Glutamatergic neuron (in vitro differentiated cells): ENCODE results near the gene TSSK6. TPM values are rescaled to one million over a fixed set of nuclear protein-coding genes. Genes with fewer than 3 reads are reported as not detected.
A peak's percentile ranks its signal among the peaks of the same experiment; 100 is the strongest.

Experiments used
- DNase-seq: peaks from one replicate; pipeline ENCODE4 v3.0.0; 2022
- H3K27ac Mint-ChIP-seq: one replicate; pipeline ENCODE4 v1.8.0; 2020; ENCODE audit warnings: mild to moderate bottlenecking, mixed read lengths, inconsistent platforms; ENCODE audit not compliant: unreplicated experiment
- H3K27me3 Mint-ChIP-seq: one replicate; pipeline ENCODE4 v1.8.0; 2020; ENCODE audit warnings: mild to moderate bottlenecking, moderate library complexity, mixed read lengths, inconsistent platforms; ENCODE audit not compliant: unreplicated experiment
- H3K36me3 Mint-ChIP-seq: one replicate; pipeline ENCODE4 v1.8.0; 2020; ENCODE audit warnings: mild to moderate bottlenecking, mixed read lengths, inconsistent platforms; ENCODE audit not compliant: unreplicated experiment
- H3K4me1 Mint-ChIP-seq: one replicate; pipeline ENCODE4 v1.8.0; 2020; ENCODE audit warnings: mild to moderate bottlenecking, low read depth, mixed read lengths, inconsistent platforms; ENCODE audit not compliant: unreplicated experiment
- H3K4me3 Mint-ChIP-seq: one replicate; pipeline ENCODE4 v1.8.0; 2020; ENCODE audit warnings: mild to moderate bottlenecking, mixed read lengths, inconsistent platforms; ENCODE audit not compliant: unreplicated experiment
- H3K9me3 Mint-ChIP-seq: one replicate; pipeline ENCODE4 v1.8.0; 2020; ENCODE audit warnings: mild to moderate bottlenecking, moderate library complexity, mixed read lengths, inconsistent platforms; ENCODE audit not compliant: unreplicated experiment
- CTCF ChIP-seq: fragments of 200-600 bp; sonication (generic); IDR thresholded peaks from one replicate; pipeline ENCODE4 v1.5.0; 2021; ENCODE audit not compliant: partially characterized antibody, unreplicated experiment
- total RNA-seq: library from RNA; stranded (reverse); fragmentation: NEBNext Ultra II Directional; extraction: Animal tissue kit (Norgen Biotek cat#: 25700); gene quantifications from one replicate; pipeline ENCODE4 v1.2.1, GENCODE V29; 2021; ENCODE audit not compliant: unreplicated experiment

Gene TSSK6
- total RNA-seq, 1 donor from 2014 or later: 1.7 TPM

- Mint-ChIP-seq H3K4me1 (peaks cover 16% of the 10 kb centered on the region), H3K27ac (no peak overlapping the region), H3K27me3 (peaks cover 10% of the 10 kb centered on the region), H3K4me3 (no peak overlapping the region), H3K36me3 (no peaks in the 10 kb centered on the region), H3K9me3 (peaks cover 8% of the 10 kb centered on the region)
- no peak for DNase-seq
- no peak for TF ChIP-seq CTCF
Observed at GRCh38 chr19:19527371-19527656, 12.0 kb upstream of the TSSK6 start.

- no peak overlapping the region for H3K4me3 Mint-ChIP-seq
Observed at GRCh38 chr19:19526581-19527370, 11.4 kb upstream of the TSSK6 start.

GRCh38 chr19:19525611-19526380 lies 10.4 kb upstream of the TSSK6 start:
- H3K9me3 Mint-ChIP-seq: peaks cover 3% of the 10 kb centered on the region

More at GRCh38 chr19:19526581-19527370, 11.4 kb upstream of the TSSK6 start:
- DNase-seq: no peak
- Mint-ChIP-seq H3K9me3 (peaks cover 4% of the 10 kb centered on the region), H3K4me1 (peaks cover 13% of the 10 kb centered on the region), H3K36me3 (no peaks in the 10 kb centered on the region), H3K27me3 (peaks cover 7% of the 10 kb centered on the region), H3K27ac (no peak overlapping the region)
- no peak for TF ChIP-seq CTCF

GRCh38 chr19:19524053-19524452 lies 8.7 kb upstream of the TSSK6 start:
- Mint-ChIP-seq H3K36me3 (no peaks in the 10 kb centered on the region), H3K4me1 (peaks cover 10% of the 10 kb centered on the region), H3K27me3 (peaks cover 9% of the 10 kb centered on the region), H3K4me3 (no peak overlapping the region), H3K27ac (peak overlapping the region; percentile 52), H3K9me3 (peaks cover 3% of the 10 kb centered on the region)
- DNase-seq: no peak
- no peak for TF ChIP-seq CTCF

More at GRCh38 chr19:19525611-19526380, 10.4 kb upstream of the TSSK6 start:
- no peak for DNase-seq
- no peak overlapping the region for H3K27ac Mint-ChIP-seq
- H3K27me3 Mint-ChIP-seq: peaks cover 4% of the 10 kb centered on the region
- no peak for TF ChIP-seq CTCF
- peaks cover 13% of the 10 kb centered on the region for H3K4me1 Mint-ChIP-seq
- no peaks in the 10 kb centered on the region for H3K36me3 Mint-ChIP-seq
- no peak overlapping the region for H3K4me3 Mint-ChIP-seq

GRCh38 chr19:19523177-19523576 lies 7.8 kb upstream of the TSSK6 start:
- DNase-seq: no peak
- H3K27me3 Mint-ChIP-seq: peaks cover 7% of the 10 kb centered on the region
- H3K9me3 Mint-ChIP-seq: peaks cover 3% of the 10 kb centered on the region
- no peak overlapping the region for H3K4me3 Mint-ChIP-seq
- H3K4me1 Mint-ChIP-seq: peaks cover 10% of the 10 kb centered on the region
- no peak for TF ChIP-seq CTCF
- peak overlapping the region; percentile 28 for H3K27ac Mint-ChIP-seq
- H3K36me3 Mint-ChIP-seq: no peaks in the 10 kb centered on the region
